ENCODE results near the gene STK4. TPM values are rescaled to one million over a fixed set of nuclear protein-coding genes. Genes with fewer than 3 reads are reported as not detected.

Gene STK4
- total and polyA plus RNA-seq, 2 of the 8 experiments (the other 6 are each of a cell fraction or from before 2014, with no cell fraction given): 12.0 to 34.3 TPM

DNA sequence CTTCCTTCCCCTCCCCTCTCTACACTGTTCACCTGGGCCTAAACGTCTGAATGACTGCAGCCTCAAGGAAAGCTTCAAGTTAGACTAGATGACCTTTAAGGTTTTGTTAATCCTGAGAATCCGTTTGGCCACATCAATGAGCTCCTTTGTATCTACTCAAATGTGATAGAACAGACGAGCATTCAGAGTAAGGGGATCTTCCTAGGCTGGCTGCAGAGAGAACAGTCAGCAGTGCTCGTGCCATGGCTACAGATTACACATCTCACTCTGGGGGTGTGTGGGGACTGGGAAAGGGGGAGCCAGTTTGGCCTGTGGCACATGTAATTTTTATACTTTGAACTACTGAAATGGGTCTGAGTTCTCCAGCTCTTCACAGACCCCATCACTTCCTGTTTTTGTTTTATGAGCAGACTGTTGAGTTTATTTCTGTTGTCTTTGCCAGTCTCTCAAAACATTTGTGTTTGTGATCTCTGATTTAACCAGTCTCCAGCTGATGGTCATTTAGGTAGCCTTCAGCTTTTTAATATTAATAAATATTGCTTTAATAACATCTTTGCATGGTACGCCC is 83.7 kb downstream of the STK4 start:
- no peak for FAIRE-seq

More for the DNA sequence above, 83.7 kb downstream of the STK4 start:
- H2AFZ ChIP-seq (ENCODE audit: low read length): no peak overlapping the region
- no peaks in the 10 kb centered on the region for H3K36me3 ChIP-seq (ENCODE audit: control insufficient read depth in 2 of 4, insufficient read depth in 4 of 4, low read length in 3 of 4)
- WGBS, 2 experiments (ENCODE audit: extremely low coverage in 1 of 2, insufficient coverage in 1 of 2, insufficient read length in 1 of 2, insufficient replicate concordance in 2 of 2, low coverage in 1 of 2, low lambda C conversion rate in 2 of 2, missing lambda C conversion rate in 1 of 2): 83% methylated on average over 5 of the region's 5 CpGs; no CpG with 5 or more reads in 1 of the 2 experiments
- no peaks in the 10 kb centered on the region for H3K23me2 ChIP-seq (ENCODE audit: low read depth, low read length)
- no peaks in the 10 kb centered on the region for H3K79me2 ChIP-seq (ENCODE audit: control insufficient read depth in 1 of 2, insufficient read depth in 2 of 2, low read length in 2 of 2)
- H3K18ac ChIP-seq (ENCODE audit: extremely low read depth, low read length): no peak overlapping the region
- no peak overlapping the region for H2BK5ac ChIP-seq (ENCODE audit: low read depth, low read length)
- no peak overlapping the region for H3K4me3 ChIP-seq (ENCODE audit: extremely low read depth in 1 of 4, insufficient read depth in 2 of 4, low read depth in 3 of 4, low read length in 4 of 4)
- no peaks in the 10 kb centered on the region for H3K9me3 ChIP-seq (ENCODE audit: insufficient read depth in 2 of 2, low read depth in 1 of 2, low read length in 1 of 2)
- no peak overlapping the region for H2BK120ac ChIP-seq (replicated peaks; ENCODE audit: low read depth, low read length)
- no peak overlapping the region for H4K5ac ChIP-seq (ENCODE audit: insufficient read length, low read depth, low read length)
- H3K4ac ChIP-seq (replicated peaks; ENCODE audit: insufficient read length, low read depth, low read length): no peak overlapping the region
- H2BK20ac ChIP-seq (ENCODE audit: low read length): no peak overlapping the region
- no peak overlapping the region for H2BK12ac ChIP-seq (ENCODE audit: low read depth, low read length)
- POLR2A ChIA-PET (ENCODE audit: partially characterized antibody): interaction anchor here (1.0 to 1.7 kb wide), 2 partner anchors 30 to 140 kb away, joined by 3 read pairs; partner anchors contain the start of gene PABPC1L
- H4K91ac ChIP-seq (replicated peaks; ENCODE audit: insufficient read length, low read length): no peak overlapping the region
- H3K27me3 ChIP-seq (replicated peaks in 1 of 4; ENCODE audit: control insufficient read depth in 3 of 4, extremely low read depth in 1 of 4, insufficient read depth in 3 of 4, low read length in 3 of 4): no peaks in the 10 kb centered on the region
- TF ChIP-seq RAD21 (IDR thresholded peaks at IDR 0.05 in 1 of 2, conservative IDR thresholded peaks at IDR 0.05 in 1 of 2; ENCODE audit: low read depth in 2 of 2, low read length in 2 of 2): no peak
- TF ChIP-seq CBX8 (IDR thresholded peaks at IDR 0.05; ENCODE audit: borderline replicate concordance, low read depth, low read length): no peak
- TF ChIP-seq TBP (IDR thresholded peaks at IDR 0.05; ENCODE audit: low read depth, low read length): no peak
- no peak for TF ChIP-seq SRF (IDR thresholded peaks at IDR 0.05; ENCODE audit: low read depth, low read length)
- no peak for TF ChIP-seq KDM5A (IDR thresholded peaks at IDR 0.05; ENCODE audit: low read length)
- H4K8ac ChIP-seq (ENCODE audit: extremely low read depth, insufficient read depth, low read length): no peak overlapping the region; the same call in 1 of the 2 replicates
- DNase-seq (ENCODE audit: low read depth in 1 of 2, low spot score in 2 of 2): no peak
- no peak overlapping the region for H3K14ac ChIP-seq (ENCODE audit: insufficient read length)
- H3K79me1 ChIP-seq (ENCODE audit: low read depth, low read length): no peaks in the 10 kb centered on the region; the same call in 1 of the 2 replicates
- no peak overlapping the region for H3K56ac ChIP-seq (replicated peaks; ENCODE audit: insufficient read length, low read depth, low read length)
- no peak overlapping the region for H3K23ac ChIP-seq (ENCODE audit: insufficient read length)
- H3K9ac ChIP-seq (replicated peaks in 1 of 4; ENCODE audit: extremely low read depth in 1 of 4, low read depth in 3 of 4, low read length in 3 of 4): no peak overlapping the region
- H3K4me1 ChIP-seq (replicated peaks in 1 of 4; ENCODE audit: control insufficient read depth in 3 of 4, insufficient read depth in 4 of 4, low read length in 3 of 4): no peaks in the 10 kb centered on the region; a peak in 1 of 7 replicates
- CTCF ChIA-PET (ENCODE audit: partially characterized antibody): interaction anchor here (0.6 to 15.3 kb wide), 13 partner anchors 11 to 302 kb away, joined by 3 to 233 read pairs (median 4); partner anchors contain the start of gene KCNS1
- no peaks in the 10 kb centered on the region for H4K20me1 ChIP-seq (replicated peaks in 1 of 2; ENCODE audit: control insufficient read depth in 1 of 2, insufficient read depth in 2 of 2, low read length in 2 of 2)
- H3K4me2 ChIP-seq (ENCODE audit: insufficient read depth in 1 of 2, low read depth in 2 of 2, low read length in 2 of 2): no peak overlapping the region
- H2BK15ac ChIP-seq (ENCODE audit: low read length): no peak overlapping the region
- no peak overlapping the region for H3K27ac ChIP-seq (ENCODE audit: low read depth, low read length)
- no peak overlapping the region for H2AK5ac ChIP-seq (ENCODE audit: low read depth, low read length)

Measured in H1 (cell line).